Measurements from ENCODE around the gene SH3RF1. TPM values are rescaled to one million over a fixed set of nuclear protein-coding genes. Genes with fewer than 3 reads are reported as not detected.
A peak's percentile ranks its signal among the peaks of the same experiment; 100 is the strongest.

Gene SH3RF1
- total RNA-seq, 4 donors from 2014 or later = 5.9 to 41.2 (median 15.0) TPM

DNA sequence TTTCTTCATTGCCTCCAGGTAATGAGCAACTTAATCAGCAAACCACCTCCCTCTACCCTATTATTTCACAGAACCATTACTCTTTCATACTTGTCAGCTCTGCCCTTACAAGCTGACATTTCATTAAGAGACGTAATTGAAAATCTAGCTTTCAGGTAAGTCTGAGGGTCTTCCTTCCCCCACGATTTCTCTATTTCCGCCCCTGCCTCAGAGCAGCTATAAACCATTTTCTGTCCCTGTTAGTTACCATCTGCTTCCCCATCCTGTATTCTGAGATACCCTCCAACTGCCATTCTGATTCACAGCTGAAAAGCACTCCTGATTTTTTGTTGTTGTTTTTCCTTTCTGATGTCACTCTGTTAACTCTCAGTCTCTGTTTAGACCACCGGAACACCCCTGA lies 37.1 kb downstream of the SH3RF1 start:
- no peaks in the 10 kb centered on the region for H3K9me3 ChIP-seq
- no peak overlapping the region for H3K4me3 ChIP-seq
- H3K36me3 ChIP-seq = no peaks in the 10 kb centered on the region
- H3K27ac ChIP-seq = no peak overlapping the region
- H3K27me3 ChIP-seq = no peaks in the 10 kb centered on the region
- no peaks in the 10 kb centered on the region for H3K4me1 ChIP-seq
- intact Hi-C loops (cut with DNase I; ENCODE audit: low total_unique reads) = no loop called here
- TF ChIP-seq, protein P1, sequence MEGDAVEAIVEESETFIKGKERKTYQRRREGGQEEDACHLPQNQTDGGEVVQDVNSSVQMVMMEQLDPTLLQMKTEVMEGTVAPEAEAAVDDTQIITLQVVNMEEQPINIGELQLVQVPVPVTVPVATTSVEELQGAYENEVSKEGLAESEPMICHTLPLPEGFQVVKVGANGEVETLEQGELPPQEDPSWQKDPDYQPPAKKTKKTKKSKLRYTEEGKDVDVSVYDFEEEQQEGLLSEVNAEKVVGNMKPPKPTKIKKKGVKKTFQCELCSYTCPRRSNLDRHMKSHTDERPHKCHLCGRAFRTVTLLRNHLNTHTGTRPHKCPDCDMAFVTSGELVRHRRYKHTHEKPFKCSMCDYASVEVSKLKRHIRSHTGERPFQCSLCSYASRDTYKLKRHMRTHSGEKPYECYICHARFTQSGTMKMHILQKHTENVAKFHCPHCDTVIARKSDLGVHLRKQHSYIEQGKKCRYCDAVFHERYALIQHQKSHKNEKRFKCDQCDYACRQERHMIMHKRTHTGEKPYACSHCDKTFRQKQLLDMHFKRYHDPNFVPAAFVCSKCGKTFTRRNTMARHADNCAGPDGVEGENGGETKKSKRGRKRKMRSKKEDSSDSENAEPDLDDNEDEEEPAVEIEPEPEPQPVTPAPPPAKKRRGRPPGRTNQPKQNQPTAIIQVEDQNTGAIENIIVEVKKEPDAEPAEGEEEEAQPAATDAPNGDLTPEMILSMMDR (IDR thresholded peaks at IDR 0.05) = no peak
- TF ChIP-seq POLR2A (IDR thresholded peaks at IDR 0.05) = no peak
- no peak for DNase-seq

DNA sequence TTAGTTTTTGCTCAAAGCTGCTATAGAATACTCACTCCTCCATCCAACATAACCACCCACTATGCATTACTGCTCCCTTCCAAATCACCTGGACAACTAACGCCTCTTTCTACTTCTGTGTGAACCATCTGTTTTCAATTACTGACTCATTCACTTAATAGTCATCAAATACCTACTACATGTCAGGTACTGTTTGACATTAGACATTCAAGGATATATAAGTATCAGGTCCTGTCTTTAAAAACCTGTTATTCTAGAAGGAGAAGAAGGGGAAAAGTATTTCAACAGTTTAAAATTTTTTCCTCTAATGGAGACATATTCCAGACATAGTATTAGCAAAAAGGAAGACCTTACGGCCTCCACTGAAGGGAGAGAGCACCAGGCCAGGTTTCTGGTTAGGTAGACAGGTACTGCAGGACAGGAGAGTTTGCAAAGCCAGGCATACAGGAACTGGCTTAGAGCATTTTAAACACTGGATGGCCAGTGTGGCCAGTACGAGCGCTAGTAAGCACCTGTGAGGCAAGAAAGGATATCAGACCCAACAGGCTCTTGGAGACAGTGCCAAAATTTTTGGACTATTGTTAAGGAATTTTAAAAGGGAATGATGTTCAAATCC lies 39.0 kb downstream of the SH3RF1 start:
- no peak overlapping the region for H3K27ac ChIP-seq

DNA sequence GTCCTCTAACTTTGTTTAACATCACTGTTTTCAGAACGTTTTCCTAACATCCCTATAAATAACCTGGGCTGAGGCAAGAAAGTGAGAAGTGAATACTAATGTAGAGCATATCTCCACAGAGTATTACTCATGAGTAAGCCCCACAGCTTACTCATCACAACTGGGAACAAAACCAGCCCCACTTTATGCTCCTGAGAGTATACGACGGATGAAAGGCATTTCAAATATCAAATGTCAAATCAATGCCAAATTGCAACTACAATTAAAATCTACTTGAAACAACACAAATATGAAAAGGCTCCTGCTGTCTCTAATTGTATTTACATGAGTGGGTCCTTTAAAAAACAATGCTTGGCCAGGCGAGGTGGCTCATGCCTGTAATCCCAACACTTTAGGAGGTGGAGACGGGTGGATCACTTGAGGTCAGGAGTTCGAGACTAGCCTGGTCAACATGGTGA lies 41.2 kb downstream of the SH3RF1 start:
- H3K27ac ChIP-seq = peak overlapping the region; percentile 43 to 56
- peaks cover 0 to 6% of the 10 kb centered on the region in 2 donors for H3K4me1 ChIP-seq

More for the DNA sequence above, 39.0 kb downstream of the SH3RF1 start:
- Histone ChIP-seq H3K36me3 (no peaks in the 10 kb centered on the region), H3K27me3 (no peaks in the 10 kb centered on the region), H3K4me3 (no peak overlapping the region), H3K9me3 (no peaks in the 10 kb centered on the region), H3K4me1 (no peaks in the 10 kb centered on the region)
- no peak for DNase-seq
- intact Hi-C loops (cut with DNase I; ENCODE audit: low total_unique reads) = no loop called here
- no peak for TF ChIP-seq POLR2A (IDR thresholded peaks at IDR 0.05)
- TF ChIP-seq, protein P1 (IDR thresholded peaks at IDR 0.05) = no peak

DNA sequence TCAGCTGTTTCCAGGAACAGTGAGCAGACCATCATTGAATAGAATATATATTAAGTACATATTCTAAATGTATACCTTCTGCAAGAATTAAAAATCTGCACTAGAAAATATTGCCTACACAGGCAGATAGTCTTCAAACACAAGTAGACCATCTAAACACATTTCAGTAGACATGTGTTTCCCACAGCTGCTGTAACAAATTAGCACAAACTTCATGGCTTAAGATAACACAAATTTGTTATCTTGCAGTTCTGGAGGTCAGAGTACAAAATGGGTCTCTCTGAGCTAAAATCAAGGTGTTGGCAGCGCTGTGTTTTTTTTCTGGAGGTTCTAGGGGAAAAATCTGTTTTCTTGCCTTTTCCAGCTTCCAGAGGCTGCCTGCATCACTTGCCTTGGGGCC lies 42.7 kb downstream of the SH3RF1 start:
- Histone ChIP-seq H3K27me3 (no peaks in the 10 kb centered on the region), H3K4me3 (no peak overlapping the region), H3K27ac (no peak overlapping the region), H3K36me3 (no peaks in the 10 kb centered on the region), H3K4me1 (peaks cover 0 to 6% of the 10 kb centered on the region in 2 donors), H3K9me3 (no peaks in the 10 kb centered on the region)
- DNase-seq = no peak
- TF ChIP-seq, protein P1 (IDR thresholded peaks at IDR 0.05) = no peak
- intact Hi-C loops (cut with DNase I; ENCODE audit: low total_unique reads) = no loop called here

More for the DNA sequence above, 41.2 kb downstream of the SH3RF1 start:
- no peaks in the 10 kb centered on the region for H3K27me3 ChIP-seq
- no peaks in the 10 kb centered on the region for H3K9me3 ChIP-seq
- no peaks in the 10 kb centered on the region for H3K36me3 ChIP-seq
- H3K4me3 ChIP-seq = no peak overlapping the region
- peak; percentile 26 to 69 for DNase-seq
- TF ChIP-seq POLR2A (IDR thresholded peaks at IDR 0.05) = no peak
- TF ChIP-seq, protein P1 (IDR thresholded peaks at IDR 0.05) = no peak
- intact Hi-C loops (cut with DNase I; ENCODE audit: low total_unique reads) = no loop called here

DNA sequence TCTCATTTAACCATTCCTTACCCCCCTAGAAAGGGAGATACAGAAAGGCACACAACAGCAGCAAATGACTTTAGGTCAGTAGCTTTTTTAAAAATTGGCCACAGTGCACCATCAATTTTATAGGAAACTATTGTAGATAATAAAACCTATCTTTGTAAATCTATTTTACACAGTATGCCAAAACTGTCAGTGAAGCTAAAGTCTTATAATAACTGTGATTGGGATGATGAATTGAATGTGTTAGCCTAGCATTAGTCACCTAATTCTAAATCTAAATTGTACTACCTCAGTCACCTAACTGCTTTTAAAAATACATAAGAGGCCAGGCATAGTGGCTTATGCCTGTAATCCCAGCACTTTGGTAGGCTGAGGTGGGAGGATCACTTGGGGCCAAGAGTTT lies 44.2 kb downstream of the SH3RF1 start:
- no peak for TF ChIP-seq POLR2A (IDR thresholded peaks at IDR 0.05)
- TF ChIP-seq, protein P1 (IDR thresholded peaks at IDR 0.05) = no peak
- no peak for DNase-seq
- Histone ChIP-seq H3K4me3 (no peak overlapping the region), H3K4me1 (peaks cover 0 to 6% of the 10 kb centered on the region in 2 donors), H3K27me3 (no peaks in the 10 kb centered on the region), H3K27ac (no peak overlapping the region), H3K9me3 (no peaks in the 10 kb centered on the region), H3K36me3 (no peaks in the 10 kb centered on the region)
- intact Hi-C loops (cut with DNase I; ENCODE audit: low total_unique reads) = no loop called here

Measured in uterus (tissue), 4 donors.